Fibroblast of lung (primary cell): ENCODE measurements around the gene KIF4A. TPM values are rescaled to one million over a fixed set of nuclear protein-coding genes. Genes with fewer than 3 reads are reported as not detected.

ENCODE experiments used
- DNase-seq, 2 donors: peaks; one replicate each; pipeline versions ENCODE4 v3.0.0 to v3.0.0-alpha.2; 2010; ENCODE audit warnings: low read depth in 2 of 2
- H2AFZ ChIP-seq: 2 replicates; pipeline ENCODE4 v1.5.1; 2012; ENCODE audit warnings: low read length, control low read depth, inconsistent platforms
- H3K27ac ChIP-seq: 2 replicates; pipeline ENCODE4 v1.5.1; 2011; ENCODE audit warnings: low read length, control low read depth; ENCODE audit not compliant: insufficient read depth
- H3K27me3 ChIP-seq: 2 replicates; pipeline ENCODE4 v1.5.1; 2011; ENCODE audit warnings: mild to moderate bottlenecking, low read length; ENCODE audit not compliant: control insufficient read depth, insufficient read depth
- H3K36me3 ChIP-seq: 2 replicates; pipeline ENCODE4 v1.5.1; 2011; ENCODE audit warnings: low read length; ENCODE audit not compliant: control insufficient read depth, insufficient read depth
- H3K4me1 ChIP-seq: 2 replicates; pipeline ENCODE4 v1.5.1; 2011; ENCODE audit warnings: low read length; ENCODE audit not compliant: control insufficient read depth, insufficient read depth; ENCODE audit errors: extremely low read depth
- H3K4me2 ChIP-seq: 2 replicates; pipeline ENCODE4 v1.5.1; 2011; ENCODE audit warnings: low read length, control low read depth; ENCODE audit not compliant: insufficient read depth; ENCODE audit errors: extremely low read depth
- H3K4me3 ChIP-seq, 4 experiments: fragments of 200-600 bp in 1 of 4; sonication (generic) in 1 of 4; replicated peaks in 1 of 4; 2 replicates each; pipeline ENCODE4 v1.5.1; 2011 to 2016; ENCODE audit warnings: low read length in 4 of 4, low read depth in 3 of 4, mild to moderate bottlenecking in 3 of 4, control low read depth in 2 of 4, inconsistent platforms in 1 of 4, mixed read lengths in 1 of 4; ENCODE audit not compliant: insufficient read depth in 1 of 4; ENCODE audit errors: control extremely low read depth in 1 of 4
- H3K79me2 ChIP-seq: 2 replicates; pipeline ENCODE4 v1.5.1; 2012; ENCODE audit warnings: mild to moderate bottlenecking, low read length, inconsistent platforms; ENCODE audit not compliant: control insufficient read depth, insufficient read depth
- H3K9ac ChIP-seq: 2 replicates; pipeline ENCODE4 v1.5.1; 2011; ENCODE audit warnings: mild to moderate bottlenecking, low read length, control low read depth; ENCODE audit not compliant: insufficient read depth
- H3K9me3 ChIP-seq: 2 replicates; pipeline ENCODE4 v1.5.1; 2012; ENCODE audit warnings: low read depth, low read length; ENCODE audit not compliant: control insufficient read depth, insufficient read depth
- H4K20me1 ChIP-seq: 2 replicates; pipeline ENCODE4 v1.5.1; 2011; ENCODE audit warnings: low read length; ENCODE audit not compliant: control insufficient read depth, insufficient read depth; ENCODE audit errors: extremely low read depth
- EZH2 ChIP-seq: IDR thresholded peaks from 2 replicates; pipeline ENCODE4 v1.5.1; 2012; ENCODE audit warnings: low read length, control low read depth, mild to moderate bottlenecking; ENCODE audit errors: missing control alignments
- polyA plus RNA-seq, 2 donors: library from polyadenylated mRNA; depleted of rRNA in 1 of 2; stranded (reverse) in 1 of 2; unstranded in 1 of 2; fragments of >200 nt; gene quantifications; 2 replicates each; pipeline ENCODE4 v1.2.1, GENCODE V29; 2011 to 2012; ENCODE audit warnings: missing spikeins in 1 of 2
- total RNA-seq: library from RNA; depleted of rRNA; stranded (reverse); fragments of >200 nt; gene quantifications from 2 replicates; pipeline ENCODE4 v1.2.1, GENCODE V29; 2014
- TF ChIP-seq, protein P1 (sequence below), 2 donors: IDR thresholded peaks in 1 of 2; conservative IDR thresholded peaks in 1 of 2; 1 replicate in 1 of 2; 2 replicates in 1 of 2; pipeline ENCODE4 v1.5.1; 2011 to 2012; ENCODE audit warnings: low read length in 2 of 2, control low read depth in 1 of 2, inconsistent platforms in 1 of 2, low read depth in 1 of 2, mild to moderate bottlenecking in 1 of 2

The KIF4A gene
- total and polyA plus RNA-seq, 2 donors (not counting 1 experiment from before 2014, with no cell fraction given): 5.6 to 7.1 TPM

DNA sequence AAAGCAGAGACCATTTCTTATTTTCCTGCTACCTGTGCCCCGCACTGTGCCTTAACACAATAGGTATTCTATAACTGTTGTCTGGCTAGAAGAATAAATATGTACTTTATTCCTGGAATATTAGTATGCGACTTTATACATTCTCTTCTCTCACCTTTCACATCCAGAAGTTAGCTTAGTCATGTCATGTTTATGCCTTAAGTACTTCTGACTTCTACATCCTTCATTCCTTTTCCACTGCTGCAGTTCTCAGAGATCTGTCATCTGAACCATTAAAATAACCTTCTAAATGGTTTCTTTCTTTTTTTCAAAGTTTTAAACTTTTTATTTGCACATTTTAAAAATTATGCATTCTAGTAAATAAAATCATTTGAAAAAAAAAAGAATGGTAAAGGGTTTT is 34.4 kb downstream of the KIF4A start:
- Histone ChIP-seq H3K27ac (no peak overlapping the region), H3K4me2 (no peak overlapping the region), H3K79me2 (no peaks in the 10 kb centered on the region), H3K9ac (no peak overlapping the region), H3K4me1 (no peaks in the 10 kb centered on the region), H3K4me3 (no peak overlapping the region), H2AFZ (no peak overlapping the region), H3K27me3 (no peaks in the 10 kb centered on the region), H4K20me1 (no peaks in the 10 kb centered on the region), H3K9me3 (no peaks in the 10 kb centered on the region), H3K36me3 (no peaks in the 10 kb centered on the region)
- peak in 1 of 2 donors; percentile 27 for DNase-seq
- TF ChIP-seq, protein P1, sequence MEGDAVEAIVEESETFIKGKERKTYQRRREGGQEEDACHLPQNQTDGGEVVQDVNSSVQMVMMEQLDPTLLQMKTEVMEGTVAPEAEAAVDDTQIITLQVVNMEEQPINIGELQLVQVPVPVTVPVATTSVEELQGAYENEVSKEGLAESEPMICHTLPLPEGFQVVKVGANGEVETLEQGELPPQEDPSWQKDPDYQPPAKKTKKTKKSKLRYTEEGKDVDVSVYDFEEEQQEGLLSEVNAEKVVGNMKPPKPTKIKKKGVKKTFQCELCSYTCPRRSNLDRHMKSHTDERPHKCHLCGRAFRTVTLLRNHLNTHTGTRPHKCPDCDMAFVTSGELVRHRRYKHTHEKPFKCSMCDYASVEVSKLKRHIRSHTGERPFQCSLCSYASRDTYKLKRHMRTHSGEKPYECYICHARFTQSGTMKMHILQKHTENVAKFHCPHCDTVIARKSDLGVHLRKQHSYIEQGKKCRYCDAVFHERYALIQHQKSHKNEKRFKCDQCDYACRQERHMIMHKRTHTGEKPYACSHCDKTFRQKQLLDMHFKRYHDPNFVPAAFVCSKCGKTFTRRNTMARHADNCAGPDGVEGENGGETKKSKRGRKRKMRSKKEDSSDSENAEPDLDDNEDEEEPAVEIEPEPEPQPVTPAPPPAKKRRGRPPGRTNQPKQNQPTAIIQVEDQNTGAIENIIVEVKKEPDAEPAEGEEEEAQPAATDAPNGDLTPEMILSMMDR (conservative IDR thresholded peaks at IDR 0.05 in 1 of 2, IDR thresholded peaks at IDR 0.05 in 1 of 2; ENCODE audit: low read depth in 1 of 2, low read length in 2 of 2): no peak
- TF ChIP-seq EZH2: no peak

DNA sequence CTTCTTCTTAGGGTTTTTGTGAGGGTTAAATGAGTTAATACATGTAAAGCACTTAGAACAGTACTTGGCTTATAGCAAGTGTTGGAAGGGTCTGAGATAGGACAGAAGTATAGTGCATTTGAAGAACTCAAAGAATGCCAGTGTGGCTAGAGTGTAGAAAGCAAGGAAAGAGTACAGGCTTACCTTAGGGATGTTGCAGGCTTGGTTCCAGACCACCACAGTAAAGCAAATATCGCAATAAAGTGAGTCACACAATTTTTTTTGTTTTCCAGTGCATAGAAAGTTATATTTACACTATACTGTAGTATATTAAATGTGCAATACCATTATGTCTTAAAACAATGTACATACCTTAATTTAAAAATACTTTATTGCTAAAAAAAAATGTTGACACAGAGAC is 41.3 kb downstream of the KIF4A start:
- no peak overlapping the region for H3K4me2 ChIP-seq
- H3K27ac ChIP-seq: no peak overlapping the region
- H3K9me3 ChIP-seq: no peaks in the 10 kb centered on the region
- no peak overlapping the region for H3K9ac ChIP-seq
- H3K4me1 ChIP-seq: no peaks in the 10 kb centered on the region
- H3K36me3 ChIP-seq: no peaks in the 10 kb centered on the region
- H4K20me1 ChIP-seq: no peaks in the 10 kb centered on the region
- no peak overlapping the region for H2AFZ ChIP-seq
- H3K27me3 ChIP-seq: no peaks in the 10 kb centered on the region
- DNase-seq: peak in 1 of 2 donors; percentile 23
- TF ChIP-seq, protein P1 (conservative IDR thresholded peaks at IDR 0.05 in 1 of 2, IDR thresholded peaks at IDR 0.05 in 1 of 2; ENCODE audit: low read depth in 1 of 2, low read length in 2 of 2): no peak
- no peak for TF ChIP-seq EZH2
- no peak overlapping the region for H3K4me3 ChIP-seq
- no peaks in the 10 kb centered on the region for H3K79me2 ChIP-seq

DNA sequence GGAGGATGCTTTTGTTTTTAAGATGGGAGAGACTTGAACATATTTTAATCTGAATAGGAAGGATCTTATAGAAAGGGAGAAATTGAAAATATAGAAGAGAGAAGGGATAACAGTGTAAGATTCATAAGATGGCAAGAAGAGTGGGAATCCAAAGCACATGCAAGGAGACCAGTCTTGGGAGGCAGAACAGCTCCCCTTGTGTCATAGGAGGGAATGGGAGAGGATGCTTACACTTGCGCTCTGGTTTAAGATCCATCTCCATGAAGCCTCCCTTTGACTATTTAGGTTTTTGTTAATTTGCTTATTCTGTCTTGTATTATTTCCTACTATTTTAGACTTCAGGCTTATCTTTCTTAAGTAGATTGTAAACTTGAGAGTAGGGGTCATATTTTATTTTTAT is 42.7 kb downstream of the KIF4A start:
- H4K20me1 ChIP-seq: no peaks in the 10 kb centered on the region
- H3K4me3 ChIP-seq: no peak overlapping the region
- no peak overlapping the region for H3K27ac ChIP-seq
- H3K9ac ChIP-seq: no peak overlapping the region
- no peak overlapping the region for H2AFZ ChIP-seq
- H3K4me1 ChIP-seq: no peaks in the 10 kb centered on the region
- no peak for DNase-seq
- H3K4me2 ChIP-seq: no peak overlapping the region
- no peaks in the 10 kb centered on the region for H3K9me3 ChIP-seq
- H3K36me3 ChIP-seq: no peaks in the 10 kb centered on the region
- H3K79me2 ChIP-seq: no peaks in the 10 kb centered on the region
- H3K27me3 ChIP-seq: no peaks in the 10 kb centered on the region
- TF ChIP-seq EZH2: no peak
- TF ChIP-seq, protein P1 (conservative IDR thresholded peaks at IDR 0.05 in 1 of 2, IDR thresholded peaks at IDR 0.05 in 1 of 2; ENCODE audit: low read depth in 1 of 2, low read length in 2 of 2): peak in 1 of 2 donors; percentile 20
